Measurements from ENCODE around the gene HNMT.

Gene HNMT

DNA sequence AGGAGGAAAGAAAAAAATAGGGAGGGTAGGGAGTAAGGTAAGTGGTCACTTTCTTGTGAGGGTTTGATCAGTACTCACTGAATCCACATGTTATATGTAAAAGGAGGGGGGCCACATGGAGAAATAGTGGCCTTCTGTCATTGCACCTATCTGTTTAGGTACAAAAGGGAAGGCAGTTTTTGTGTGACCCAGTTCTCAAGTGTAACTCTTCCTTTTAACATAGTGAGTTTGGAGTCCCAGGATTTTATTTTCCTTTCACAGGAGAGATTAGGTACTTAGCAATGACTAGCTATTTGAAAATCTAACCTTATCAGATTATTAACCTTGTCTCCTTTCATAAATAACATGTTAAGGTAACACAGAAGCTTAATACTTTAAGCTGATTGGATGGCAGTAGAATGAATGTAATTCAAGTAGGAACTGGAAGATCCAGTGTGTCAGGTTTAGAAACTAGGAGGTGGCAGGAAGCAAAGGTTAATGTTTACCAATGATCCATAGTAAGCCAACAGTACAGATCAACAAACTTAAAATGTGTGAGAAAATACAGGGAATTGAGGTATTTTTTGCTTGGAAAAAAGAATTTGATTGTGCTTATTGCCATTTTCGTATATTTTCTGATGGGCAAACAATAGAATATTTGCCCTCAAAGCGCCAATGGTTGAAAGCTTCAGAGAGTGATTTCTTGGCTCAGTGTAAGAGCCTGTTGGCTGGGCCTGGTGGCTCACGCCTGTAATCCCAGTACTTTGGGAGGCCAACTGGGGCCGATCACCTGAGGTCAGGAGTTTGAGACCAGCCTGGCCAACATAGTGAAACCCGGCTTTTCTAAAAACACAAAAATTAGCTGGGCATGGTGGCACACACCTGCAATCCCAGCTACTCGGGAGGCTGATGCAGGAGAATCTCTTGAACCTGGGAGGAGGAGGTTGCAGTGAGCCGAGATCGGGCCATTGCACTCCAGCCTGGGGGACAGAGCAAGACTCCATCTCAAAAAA lies 11.3 kb downstream of the HNMT start:
- DNase-seq (ENCODE audit: insufficient read length, low spot score) (no peak), FAIRE-seq (peak; percentile 69)
- TF ChIP-seq, protein P1, sequence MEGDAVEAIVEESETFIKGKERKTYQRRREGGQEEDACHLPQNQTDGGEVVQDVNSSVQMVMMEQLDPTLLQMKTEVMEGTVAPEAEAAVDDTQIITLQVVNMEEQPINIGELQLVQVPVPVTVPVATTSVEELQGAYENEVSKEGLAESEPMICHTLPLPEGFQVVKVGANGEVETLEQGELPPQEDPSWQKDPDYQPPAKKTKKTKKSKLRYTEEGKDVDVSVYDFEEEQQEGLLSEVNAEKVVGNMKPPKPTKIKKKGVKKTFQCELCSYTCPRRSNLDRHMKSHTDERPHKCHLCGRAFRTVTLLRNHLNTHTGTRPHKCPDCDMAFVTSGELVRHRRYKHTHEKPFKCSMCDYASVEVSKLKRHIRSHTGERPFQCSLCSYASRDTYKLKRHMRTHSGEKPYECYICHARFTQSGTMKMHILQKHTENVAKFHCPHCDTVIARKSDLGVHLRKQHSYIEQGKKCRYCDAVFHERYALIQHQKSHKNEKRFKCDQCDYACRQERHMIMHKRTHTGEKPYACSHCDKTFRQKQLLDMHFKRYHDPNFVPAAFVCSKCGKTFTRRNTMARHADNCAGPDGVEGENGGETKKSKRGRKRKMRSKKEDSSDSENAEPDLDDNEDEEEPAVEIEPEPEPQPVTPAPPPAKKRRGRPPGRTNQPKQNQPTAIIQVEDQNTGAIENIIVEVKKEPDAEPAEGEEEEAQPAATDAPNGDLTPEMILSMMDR (IDR thresholded peaks at IDR 0.05; ENCODE audit: insufficient read depth, missing control alignments) = no peak

- DNase-seq (ENCODE audit: insufficient read length, low spot score) = no peak
- no peak for FAIRE-seq
- TF ChIP-seq, protein P1 (IDR thresholded peaks at IDR 0.05; ENCODE audit: insufficient read depth, missing control alignments) = no peak
Observed at GRCh38 chr2:137976274-137976673, 12.0 kb downstream of the HNMT start.

DNA sequence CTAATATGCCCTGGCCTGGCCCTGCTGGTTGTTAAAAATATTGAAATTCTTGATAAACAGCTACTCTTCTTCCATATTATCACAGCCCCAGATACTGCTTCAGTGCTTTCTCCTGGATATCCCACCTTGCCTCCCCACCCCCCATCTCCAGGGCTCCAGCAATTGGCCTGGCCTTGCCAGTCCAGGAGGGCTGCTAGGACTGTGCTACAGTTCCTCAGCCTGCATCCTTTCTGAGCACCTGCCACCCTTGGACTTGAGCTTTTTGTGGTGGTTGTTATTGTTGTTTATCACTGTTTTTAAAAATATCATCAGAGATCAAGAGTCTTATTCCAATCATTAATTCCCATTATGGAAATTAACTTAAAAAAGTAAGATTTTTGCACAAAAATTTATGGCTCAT lies 13.5 kb downstream of the HNMT start:
- FAIRE-seq = no peak

DNA sequence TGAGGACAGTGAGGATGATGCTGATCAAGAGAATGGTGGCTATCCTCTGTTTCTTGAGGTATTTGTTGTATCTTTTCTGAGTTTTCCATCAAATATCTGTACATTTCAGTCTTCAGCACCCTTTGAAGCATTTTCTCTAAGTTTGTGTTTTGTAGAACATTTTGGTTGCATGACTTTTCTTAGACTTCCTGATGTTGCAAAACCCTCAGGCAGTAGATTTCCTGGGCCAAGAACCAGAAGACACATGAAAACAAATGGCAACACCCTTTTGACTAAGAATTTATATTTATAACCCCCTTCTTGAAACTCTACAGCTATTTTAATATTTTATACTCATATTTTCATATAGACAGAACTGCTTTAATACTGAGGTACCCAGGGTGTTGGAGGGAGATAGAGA lies 16.2 kb downstream of the HNMT start:
- FAIRE-seq (no peak), DNase-seq (ENCODE audit: insufficient read length, low spot score) (no peak)
- TF ChIP-seq, protein P1 (IDR thresholded peaks at IDR 0.05; ENCODE audit: insufficient read depth, missing control alignments) = no peak

More for the DNA sequence above, 13.5 kb downstream of the HNMT start:
- TF ChIP-seq, protein P1 (IDR thresholded peaks at IDR 0.05; ENCODE audit: insufficient read depth, missing control alignments) = no peak
- DNase-seq (ENCODE audit: insufficient read length, low spot score) = no peak

DNA sequence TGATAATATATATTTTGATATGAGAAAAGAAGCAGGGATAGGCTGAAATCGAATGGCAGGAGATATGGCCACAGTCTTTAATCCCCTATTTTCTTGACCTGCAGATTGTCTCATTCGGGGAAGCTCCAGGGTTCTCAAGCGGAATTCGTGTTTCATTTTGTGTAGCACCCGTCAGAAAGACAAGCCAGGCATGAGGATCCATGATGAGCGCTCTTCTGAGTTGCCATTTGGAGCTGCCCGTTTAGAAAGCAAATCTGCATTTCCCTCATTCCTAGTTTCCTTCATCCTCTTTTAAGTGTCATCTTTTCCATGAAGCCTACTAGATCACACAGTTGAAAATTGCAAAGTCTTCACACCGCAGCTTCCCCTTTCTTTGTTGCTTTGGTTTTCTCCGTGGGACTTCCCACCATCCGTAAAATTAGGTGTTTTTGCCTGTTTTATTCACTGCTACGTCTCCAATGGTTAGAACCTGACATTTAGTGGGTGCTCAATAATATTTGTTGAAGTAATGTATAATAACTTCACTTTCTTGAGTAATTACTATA lies 16.9 kb downstream of the HNMT start:
- DNase-seq (ENCODE audit: insufficient read length, low spot score) = no peak
- TF ChIP-seq, protein P1 (IDR thresholded peaks at IDR 0.05; ENCODE audit: insufficient read depth, missing control alignments) = no peak
- FAIRE-seq = no peak

GRCh38 chr2:137983581-137983980 lies 19.3 kb downstream of the HNMT start:
- no peak for DNase-seq (ENCODE audit: insufficient read length, low spot score)
- TF ChIP-seq, protein P1 (IDR thresholded peaks at IDR 0.05; ENCODE audit: insufficient read depth, missing control alignments) = no peak
- FAIRE-seq = no peak

DNA sequence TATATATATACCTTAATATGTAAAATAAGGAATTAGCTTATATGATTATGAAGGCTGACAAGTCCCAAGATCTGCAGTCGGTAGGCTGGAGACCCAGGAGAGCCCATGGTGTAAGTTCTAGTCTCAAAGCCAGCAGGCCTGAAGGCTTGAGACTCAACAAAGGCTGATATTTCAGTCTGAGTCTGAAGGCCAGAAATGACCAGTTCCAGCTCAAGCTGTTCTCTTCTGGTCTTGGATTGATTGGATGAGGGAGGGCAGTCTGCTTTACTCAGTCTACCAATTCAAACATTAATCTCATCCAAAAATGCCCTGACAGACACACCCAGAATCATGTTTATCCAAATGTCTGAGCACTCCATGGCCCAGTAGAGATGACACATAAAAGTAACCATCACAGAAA lies 22.0 kb downstream of the HNMT start:
- FAIRE-seq (no peak), DNase-seq (ENCODE audit: insufficient read length, low spot score) (no peak)
- TF ChIP-seq, protein P1 (IDR thresholded peaks at IDR 0.05; ENCODE audit: insufficient read depth, missing control alignments) = no peak
